HL-60/S4 treated with retinoic acid at 250 ng/mL for 4 days and 3 days (cell line): Measurements from ENCODE around the gene IL2RA.

Source experiments
- in situ Hi-C: fragments of 300-500 bp; cut with MboI; formaldehyde crosslinking; loops from 2 replicates; pipeline ENCODE4 v1.7.0; 2022; ENCODE audit warnings: low sequenced_read_pairs

IL2RA gene

DNA sequence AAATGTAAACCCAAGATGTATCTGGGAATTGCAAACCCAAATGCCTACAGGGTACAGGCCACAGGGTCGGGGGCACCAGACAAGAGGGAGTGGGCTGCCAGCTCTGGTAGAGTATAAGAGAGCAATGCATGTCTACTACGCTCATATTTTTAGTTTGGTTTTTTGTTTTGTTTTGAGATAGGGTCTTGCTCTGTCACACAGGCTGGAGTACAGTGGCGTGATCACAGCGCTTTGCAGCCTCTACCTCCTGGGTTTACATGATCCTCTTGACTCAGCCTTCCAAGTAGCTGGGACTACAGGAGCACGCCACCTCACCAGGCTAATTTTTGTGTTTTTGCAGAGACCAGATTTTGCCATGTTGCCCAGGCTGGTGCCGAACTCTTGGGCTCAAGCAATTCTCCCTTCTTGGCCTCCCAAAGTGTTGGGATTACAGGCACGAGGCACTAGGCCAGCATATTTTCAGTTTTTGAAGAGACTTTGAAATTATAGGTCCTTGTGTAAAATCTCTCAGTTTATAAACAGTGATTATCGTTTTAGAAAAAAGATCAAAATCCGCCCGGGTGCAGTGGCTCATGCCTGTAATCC is 73.7 kb downstream of the IL2RA start:
- in situ Hi-C loops, result no loop called here

DNA sequence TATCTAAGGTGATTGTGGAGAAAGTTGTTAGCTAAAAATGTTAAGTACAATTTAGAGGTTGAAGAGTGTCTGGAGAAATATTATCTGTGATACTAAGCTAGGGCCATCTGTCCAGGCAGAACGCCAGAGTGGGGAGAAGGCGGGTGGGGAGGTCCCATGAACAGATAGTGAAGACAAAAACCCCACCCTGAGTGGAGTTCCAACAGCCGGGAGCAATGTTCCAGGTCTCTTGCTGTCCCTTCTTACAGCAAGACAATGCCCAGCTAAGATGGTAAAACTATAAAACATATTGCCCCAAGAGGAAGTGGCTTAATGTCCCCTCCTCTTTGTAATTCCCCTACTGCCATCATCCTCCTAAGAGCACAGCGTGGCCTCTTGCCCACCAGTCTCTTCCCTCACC is 74.4 kb downstream of the IL2RA start:
- in situ Hi-C loops, result no loop called here

- in situ Hi-C loops, result no loop called here
Observed at GRCh38 chr10:5985029-5985428, 77.1 kb downstream of the IL2RA start.

DNA sequence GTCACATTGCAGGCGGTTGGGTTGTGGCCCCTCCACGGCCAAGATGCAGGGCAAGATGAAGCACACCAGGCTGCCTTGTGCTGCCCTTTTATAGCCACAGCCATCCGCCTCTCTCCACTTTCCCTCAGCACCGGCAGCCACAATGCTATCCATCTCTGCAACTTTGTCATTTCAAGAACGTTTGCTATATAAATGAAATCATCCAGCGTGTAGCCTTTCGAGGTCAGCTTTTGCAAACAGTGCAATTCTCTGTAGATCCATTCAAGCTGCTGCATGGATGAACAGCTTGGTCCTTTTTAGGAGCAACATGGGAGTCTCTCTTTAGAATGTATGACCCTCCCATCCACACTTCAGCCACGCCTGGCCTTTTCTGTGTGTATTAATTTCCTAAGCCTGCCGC is 78.4 kb downstream of the IL2RA start:
- in situ Hi-C loops, result no loop called here

DNA sequence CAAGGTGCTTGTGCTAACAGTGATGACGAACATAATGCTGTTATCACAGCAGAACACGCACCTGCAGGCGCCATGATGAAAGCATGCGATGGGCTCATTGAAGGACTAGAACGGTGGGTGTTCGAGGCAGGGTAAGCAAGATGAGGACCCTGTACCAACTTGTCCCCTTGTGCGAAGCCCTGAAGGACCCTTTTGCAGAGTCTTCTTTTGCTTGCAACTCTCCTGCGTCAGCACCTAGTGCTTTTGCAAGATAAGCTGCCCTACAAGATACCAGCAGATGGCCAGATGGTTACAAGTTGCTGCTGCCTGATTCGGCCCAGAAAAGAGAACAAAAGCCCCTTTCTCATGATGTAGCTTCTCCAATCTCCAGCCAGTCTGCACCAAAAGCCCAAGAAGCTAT is 80.6 kb downstream of the IL2RA start:
- in situ Hi-C loops, result no loop called here

DNA sequence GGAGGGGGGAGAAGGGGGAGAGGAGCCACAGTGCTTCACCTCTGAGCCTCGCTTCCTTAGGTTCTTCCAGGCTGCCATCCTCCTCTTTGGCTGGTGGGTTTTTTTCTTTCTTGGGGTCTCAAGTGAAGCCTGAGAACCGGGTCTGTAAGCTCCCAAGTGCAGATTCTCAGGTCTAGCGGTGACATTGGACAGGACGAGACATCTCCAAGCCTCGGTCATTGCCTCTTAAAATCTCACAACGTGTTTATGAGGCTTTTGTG is 84.0 kb downstream of the IL2RA start:
- in situ Hi-C loops, result no loop called here

- in situ Hi-C loops, result no loop called here
Observed at GRCh38 chr10:5977471-5978229, 84.5 kb downstream of the IL2RA start, which contains the start of gene IL15RA. TSS of gene IL15RA (minus strand) at chr10:5977543. CDS start at chr10:5977492, 51 bp downstream.

DNA sequence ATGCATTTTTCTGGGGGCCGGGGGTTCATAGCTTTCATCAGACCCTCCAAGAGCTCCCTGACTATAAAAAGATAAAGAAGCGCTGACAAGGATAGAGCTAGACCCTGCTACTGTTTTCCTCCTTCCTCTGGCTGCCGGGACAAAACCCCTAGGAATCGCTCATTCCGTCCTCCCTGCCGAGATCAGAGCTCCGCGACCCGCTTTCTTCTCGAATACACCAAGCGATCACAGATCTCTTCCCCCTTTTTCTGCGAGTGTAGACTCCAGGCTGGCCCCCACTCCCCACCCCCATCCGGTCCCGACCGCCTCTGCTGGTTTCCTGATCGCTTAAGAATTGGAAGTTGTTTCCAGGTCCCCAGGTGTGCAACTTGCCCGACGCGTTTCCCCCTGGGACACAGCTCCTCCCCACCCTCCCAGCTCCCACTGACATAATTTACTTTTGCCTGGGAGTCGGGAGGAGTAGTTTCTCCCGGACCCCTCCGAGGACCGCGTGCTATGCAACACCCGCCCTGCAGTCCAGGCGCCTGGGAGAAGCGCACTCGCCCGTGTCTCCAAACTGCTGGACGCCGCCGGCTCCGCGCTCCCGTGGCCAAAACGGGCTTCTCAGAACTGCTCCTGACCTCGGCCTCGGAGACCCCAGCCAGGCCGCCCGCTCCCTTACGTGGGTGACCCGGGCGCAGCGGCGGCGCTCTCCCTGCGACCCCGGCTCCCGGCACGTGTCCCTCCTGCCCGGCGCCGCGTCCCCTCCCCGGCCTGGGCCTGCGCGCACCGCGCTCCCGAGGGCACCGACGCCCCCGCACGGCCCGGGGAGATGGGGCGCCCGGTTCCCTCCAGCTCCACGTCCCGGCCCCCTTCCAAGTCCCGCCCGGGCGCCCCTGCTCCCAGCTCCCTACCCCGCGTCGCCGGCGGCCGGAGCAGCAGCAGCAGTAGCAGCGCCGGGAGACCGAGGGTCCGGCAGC is 85.4 kb downstream of the IL2RA start:
- in situ Hi-C loops, result no loop called here

DNA sequence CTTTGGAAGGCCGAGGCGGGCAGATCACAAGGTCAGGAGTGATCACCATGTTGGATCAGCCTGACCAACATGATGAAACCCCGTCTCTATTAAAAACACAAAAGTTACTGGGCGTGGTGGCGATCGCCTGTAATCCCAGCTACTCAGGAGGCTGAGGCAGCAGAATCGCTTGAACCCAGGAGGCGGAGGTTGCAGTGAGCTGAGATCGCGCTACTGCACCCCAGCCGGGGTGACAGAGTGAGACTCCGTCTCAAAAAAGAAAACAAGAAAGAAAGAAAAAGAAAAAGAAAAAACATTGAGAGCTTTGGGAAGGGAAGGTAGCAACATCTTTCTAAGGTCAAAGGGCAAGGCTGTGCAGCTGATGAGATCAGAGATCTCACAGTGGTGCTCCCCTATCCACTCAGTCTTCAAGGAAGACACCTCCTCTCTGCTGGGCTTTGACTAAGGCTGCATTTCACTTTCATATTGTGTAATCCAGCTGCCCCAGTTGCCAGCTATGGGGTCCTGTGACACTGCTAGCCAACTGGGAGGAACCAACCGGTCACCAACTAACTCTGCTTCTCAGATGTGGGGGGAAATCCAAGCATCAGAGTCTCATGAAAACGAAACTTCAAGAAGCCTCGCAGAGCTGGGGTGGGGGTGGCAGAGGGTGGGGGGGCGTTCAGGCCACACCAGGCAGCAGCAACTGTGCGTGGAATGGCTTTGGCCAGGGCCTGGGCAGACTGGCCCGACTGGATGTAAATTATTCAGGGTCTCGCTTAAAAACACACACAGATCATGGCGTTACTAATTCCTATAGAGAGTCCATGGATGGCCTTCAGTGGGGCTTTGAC is 86.3 kb downstream of the IL2RA start:
- in situ Hi-C loops, result no loop called here

DNA sequence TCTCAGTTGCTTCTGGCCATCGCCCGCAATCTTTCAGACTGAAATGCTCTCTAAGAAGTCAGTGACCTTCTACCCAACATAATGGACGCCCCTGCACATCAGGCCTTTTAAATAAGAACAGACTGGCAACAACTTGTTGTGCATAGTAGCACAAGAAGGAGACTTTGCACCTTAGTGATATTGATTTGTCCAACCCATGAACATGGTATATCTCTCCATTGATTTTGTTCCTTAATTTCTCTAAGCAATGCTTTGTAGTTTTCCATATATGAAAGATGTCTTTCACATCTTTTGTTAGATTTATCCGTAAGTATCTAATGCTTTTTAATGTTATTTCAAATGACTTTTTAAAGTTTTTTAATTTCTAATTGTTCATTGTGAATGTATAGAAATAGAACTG is 89.1 kb downstream of the IL2RA start:
- in situ Hi-C loops, result no loop called here

DNA sequence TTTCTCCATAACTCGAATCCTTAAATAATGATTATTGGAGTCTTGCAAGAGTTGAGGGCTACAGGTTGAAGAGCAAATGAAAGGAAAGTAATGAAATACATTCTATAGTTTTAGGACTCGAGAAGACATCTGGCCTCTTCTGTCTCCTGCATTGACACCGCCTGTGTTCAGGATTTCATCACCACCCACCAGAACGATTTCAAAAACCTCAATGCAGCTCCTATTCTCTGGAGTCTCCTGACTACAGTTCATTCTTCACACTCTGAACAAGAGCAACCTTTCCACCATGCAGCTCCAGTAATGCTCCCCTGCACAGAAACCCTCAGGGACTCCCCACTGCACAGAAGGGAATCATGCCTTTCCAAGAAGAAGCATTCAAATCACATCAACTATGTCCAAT is 90.3 kb downstream of the IL2RA start:
- in situ Hi-C loops, result no loop called here

DNA sequence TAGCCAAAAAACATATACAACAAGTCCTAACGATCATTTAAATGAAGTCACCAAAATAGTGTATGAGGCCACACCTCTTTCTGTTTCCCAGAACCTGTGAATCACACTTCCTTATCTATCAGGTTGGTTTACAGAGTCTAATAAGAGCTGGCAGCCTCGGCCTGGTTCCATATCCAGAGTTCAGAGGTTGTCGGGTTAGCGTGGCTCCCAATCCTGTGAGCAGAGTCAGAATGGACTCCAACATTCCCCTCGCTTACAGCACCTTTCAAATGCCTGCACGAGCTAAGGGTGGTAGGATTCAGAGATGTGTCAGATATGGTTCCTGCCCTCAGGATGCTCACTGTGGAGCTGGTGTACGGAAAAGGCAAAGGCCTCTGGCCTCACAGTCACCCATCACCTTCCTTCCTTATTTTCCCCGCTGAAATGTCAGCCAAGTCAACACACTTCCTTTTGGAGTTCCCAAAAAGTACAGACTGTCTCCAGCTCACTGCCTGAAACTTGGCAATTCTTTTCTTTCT is 90.8 kb downstream of the IL2RA start:
- in situ Hi-C loops, result no loop called here

DNA sequence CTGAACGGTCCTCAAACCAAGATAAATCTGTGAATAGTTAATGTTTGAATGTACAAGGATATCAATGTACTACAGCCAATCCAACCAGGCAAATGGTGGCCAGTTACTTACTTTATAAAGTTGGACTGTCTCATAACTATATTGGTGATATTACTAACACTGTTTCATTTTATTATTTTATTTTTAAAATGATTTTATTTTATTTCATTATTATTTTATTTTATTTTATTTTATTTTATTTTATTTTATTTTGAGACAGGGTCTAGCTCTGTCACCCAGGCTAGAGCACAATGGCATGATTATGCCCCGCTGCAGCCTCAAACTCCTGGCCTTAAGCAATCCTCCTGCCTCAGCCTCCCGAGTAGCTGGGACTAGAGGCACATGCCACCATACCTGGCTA is 91.6 kb downstream of the IL2RA start:
- in situ Hi-C loops, result no loop called here

DNA sequence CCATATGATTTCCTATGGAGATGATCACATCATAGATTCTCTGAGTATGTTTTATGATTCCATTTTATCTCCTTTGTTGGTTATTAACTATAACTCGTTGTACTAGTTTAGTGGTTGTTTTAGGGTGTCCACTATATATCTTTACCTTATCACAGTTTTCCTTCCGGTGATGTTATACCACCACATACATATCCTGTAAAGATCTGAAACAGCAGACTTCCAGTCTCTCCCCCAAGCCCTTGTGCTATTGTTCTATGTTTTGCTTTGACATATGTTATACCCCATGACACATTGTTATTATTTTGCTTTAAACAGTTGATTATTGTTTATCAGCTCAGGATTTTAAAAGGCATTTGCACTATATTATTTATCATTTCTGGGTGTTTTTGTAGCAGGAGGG is 92.1 kb downstream of the IL2RA start:
- in situ Hi-C loops, result no loop called here

DNA sequence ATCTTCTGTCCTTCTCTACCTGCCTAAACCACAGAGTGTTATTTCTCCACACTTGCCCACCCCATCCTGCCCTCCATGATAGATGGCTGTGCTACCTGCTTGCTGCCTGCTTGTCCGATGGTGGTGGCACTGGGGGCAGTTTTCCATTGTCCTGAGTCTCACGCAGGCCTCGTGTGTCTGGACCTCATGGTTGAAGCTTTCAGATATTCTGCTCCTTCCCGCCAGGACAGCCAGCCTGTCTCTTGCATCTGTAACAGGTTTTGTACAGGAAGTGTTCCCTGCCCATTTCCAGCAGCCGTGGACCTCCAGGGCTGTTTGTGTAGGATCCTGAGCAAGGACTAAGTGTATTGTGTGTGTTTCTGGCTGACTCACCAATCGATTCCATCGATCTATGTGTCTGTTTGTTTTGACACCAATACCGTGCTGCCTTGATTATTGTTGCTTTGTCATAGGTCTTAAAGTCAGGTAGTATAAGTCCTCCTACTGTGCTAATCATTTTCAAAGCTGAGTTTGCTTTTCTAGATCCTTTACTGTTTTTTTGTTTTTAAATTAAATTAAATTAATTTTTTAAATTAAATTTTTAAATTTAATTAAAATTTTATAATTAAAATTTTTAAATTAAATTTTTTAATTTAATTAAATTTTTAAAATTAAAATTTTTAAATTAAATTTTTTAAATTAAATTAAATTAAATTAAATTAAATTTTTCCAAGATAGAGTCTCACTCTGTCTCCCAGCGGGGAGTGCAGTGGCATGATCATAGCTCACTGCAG is 93.3 kb downstream of the IL2RA start:
- in situ Hi-C loops, result no loop called here

- in situ Hi-C loops, result no loop called here
Observed at GRCh38 chr10:5968037-5968680, 94.0 kb downstream of the IL2RA start.

DNA sequence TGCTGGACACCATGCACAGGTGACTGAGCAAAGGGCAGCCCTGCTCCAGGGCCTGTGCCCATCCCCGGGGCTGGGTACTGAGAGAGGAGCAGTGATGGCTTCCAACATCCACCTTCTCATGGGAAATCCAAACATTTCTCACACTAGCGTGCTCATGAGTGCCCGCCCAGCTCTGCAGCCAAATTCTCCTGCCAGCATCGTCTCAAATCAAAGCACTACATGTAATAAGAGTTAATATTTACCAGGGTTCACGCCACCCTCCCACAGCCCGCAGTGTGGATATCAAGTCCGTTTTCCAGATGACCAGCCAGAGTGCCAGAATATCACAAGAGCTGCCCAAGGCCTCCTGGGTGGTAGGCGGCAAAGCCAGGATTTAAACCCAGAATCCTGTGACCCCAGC is 96.9 kb downstream of the IL2RA start:
- in situ Hi-C loops, result no loop called here

DNA sequence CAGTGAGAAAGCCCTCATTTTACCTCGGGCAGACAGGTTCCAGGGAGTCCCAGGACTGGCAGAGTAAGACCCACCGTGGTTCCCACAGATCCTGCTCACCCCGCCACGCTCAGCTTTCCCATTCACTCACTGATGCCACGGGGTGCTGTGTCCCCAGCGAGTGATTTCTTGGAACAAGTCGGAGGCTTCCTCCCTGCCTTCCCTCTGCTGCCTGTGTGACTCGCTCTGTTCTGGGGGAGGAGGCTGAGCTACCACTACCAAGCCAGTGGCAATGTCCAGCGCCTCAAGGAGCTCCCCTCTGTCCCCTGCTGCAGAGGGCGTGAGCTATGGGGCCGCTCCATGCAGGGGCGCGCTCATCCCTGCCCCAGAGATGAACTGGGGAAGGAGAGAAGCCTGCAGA is 97.4 kb downstream of the IL2RA start:
- in situ Hi-C loops, result no loop called here

DNA sequence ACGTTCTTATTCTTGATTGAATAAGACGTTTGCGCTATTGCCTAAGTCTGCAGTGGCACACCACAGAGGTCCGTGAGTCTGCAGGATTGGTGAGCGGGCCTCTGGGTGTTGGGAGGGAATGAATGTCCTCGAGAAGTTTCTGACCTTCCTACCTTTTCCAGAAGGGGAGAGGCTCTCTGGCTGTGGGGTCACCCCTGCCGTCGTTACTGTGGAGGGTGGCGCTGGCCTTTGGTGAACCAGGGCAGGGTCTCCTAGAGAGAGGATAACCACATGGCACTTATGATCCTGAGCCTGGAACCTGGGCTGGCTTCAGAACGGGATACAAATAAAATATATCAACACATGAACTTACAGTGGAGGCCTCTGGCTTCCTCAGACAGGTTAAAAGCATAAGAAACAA is 98.6 kb downstream of the IL2RA start:
- in situ Hi-C loops, result no loop called here

DNA sequence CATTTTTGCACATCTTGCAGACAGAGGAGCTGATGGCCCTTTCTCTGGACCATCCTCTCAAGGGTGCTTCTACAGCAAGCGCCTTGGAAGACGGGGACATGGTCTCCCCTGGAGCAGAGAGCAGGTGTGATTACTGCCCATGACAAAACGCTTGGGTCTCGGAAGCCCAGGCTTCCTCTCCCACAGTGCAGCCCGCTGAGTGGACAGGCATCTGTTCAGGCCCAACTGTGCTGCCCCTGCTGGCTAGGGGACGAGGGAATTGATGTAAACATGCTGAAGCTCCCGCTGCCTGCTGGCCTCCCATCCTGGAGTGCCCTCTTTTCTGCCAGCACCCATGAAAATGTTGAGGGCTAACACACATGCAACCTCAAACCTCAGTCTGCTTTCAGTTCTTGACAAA is 99.1 kb downstream of the IL2RA start:
- in situ Hi-C loops, result no loop called here
